H1 (cell line): Measurements from ENCODE around the gene RHOU. TPM values are rescaled to one million over a fixed set of nuclear protein-coding genes. Genes with fewer than 3 reads are reported as not detected.

Experiments
- KDM1A ChIP-seq: fragments of 200-600, 300-600 bp; sonication (generic); IDR thresholded peaks from 2 replicates; pipeline ENCODE4 v1.7.1; 2016; ENCODE audit warnings: mild to moderate bottlenecking, low read length, borderline replicate concordance
- NANOG ChIP-seq: IDR thresholded peaks from 2 replicates; pipeline ENCODE4 v1.6.1; 2011; ENCODE audit warnings: low read length, low read depth, mild to moderate bottlenecking, inconsistent platforms; ENCODE audit not compliant: insufficient read depth, poor library complexity, severe bottlenecking
- polyA plus RNA-seq, 7 experiments: library from polyadenylated mRNA; depleted of rRNA in 3 of 7; stranded (reverse) in 5 of 7; unstranded in 2 of 7; fragments of >200 nt in 5 of 7; fragments of 200-250 nt in 2 of 7; gene quantifications; 1 replicate in 5 of 7; 2 replicates in 1 of 7; 4 replicates in 1 of 7; pipeline versions ENCODE4 v1.2.1 to v1.2.3, GENCODE V29; 2011 to 2013; ENCODE audit warnings: missing spikeins in 2 of 7, mixed read lengths in 2 of 7
- total RNA-seq: library from RNA; stranded (reverse); fragmentation: NEBNext Ultra II Directional; extraction: Animal tissue kit (Norgen Biotek cat#: 25700); gene quantifications from 2 replicates; pipeline ENCODE4 v1.2.1, GENCODE V29; 2021
- TF ChIP-seq, protein P1 (sequence below): fragments of 300-600 bp; sonication (generic); IDR thresholded peaks from 2 replicates; pipeline ENCODE4 v1.7.1; 2012; ENCODE audit warnings: low read length, moderate library complexity, mild to moderate bottlenecking, inconsistent platforms; ENCODE audit not compliant: insufficient replicate concordance
- TF ChIP-seq, protein P2 (sequence below), 3 experiments: IDR thresholded peaks; 1 replicate in 2 of 3; 2 replicates in 1 of 3; pipeline versions ENCODE4 v1.5.1 to v1.6.1; 2011; ENCODE audit warnings: low read length in 3 of 3, mild to moderate bottlenecking in 3 of 3, inconsistent platforms in 2 of 3, low read depth in 1 of 3, moderate library complexity in 1 of 3; ENCODE audit not compliant: insufficient read depth in 1 of 3; ENCODE audit errors: control extremely low read depth in 1 of 3
- TF ChIP-seq, protein P3 (sequence below): IDR thresholded peaks from 2 replicates; pipeline ENCODE4 v1.6.1; 2012; ENCODE audit warnings: low read length, inconsistent platforms

The RHOU gene
- total and polyA plus RNA-seq, 2 of the 8 experiments (the other 6 are each of a cell fraction or from before 2014, with no cell fraction given) = 3.0 to 3.4 TPM

DNA sequence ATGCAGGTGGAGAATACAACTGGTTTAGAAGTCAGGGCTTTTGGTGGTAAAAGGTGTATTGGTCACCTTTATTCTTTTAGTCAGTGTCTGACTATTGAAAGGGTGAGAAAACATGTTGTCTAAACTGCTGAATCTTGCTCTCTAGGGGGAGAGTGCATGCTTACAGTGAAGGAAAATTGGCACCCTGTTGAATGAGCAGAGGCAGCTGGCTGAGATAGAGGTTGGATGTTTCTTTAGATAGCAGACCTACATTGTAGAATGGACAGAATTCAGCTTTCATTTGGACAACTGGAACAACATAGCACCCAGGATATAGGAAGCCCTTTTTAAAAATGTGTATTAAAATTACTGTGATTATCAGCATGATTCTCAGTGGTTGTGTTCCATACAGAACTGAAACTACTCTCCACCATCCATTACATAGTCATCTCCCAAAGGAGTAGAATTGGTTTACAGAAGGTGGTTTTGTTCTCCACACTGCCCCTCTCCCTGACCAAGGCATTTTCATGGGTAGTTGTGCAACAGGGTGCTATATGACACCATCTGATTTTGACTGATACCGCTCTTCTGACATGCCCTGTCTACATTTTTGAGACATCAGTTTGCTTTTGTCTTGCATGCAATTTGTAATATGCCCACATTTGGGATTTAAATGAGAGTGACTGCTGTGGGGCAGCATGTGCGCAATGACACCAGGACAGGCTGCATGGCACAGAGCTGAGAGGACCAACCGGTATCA is 16.2 kb downstream of the RHOU start (continued):
- TF ChIP-seq, protein P1, sequence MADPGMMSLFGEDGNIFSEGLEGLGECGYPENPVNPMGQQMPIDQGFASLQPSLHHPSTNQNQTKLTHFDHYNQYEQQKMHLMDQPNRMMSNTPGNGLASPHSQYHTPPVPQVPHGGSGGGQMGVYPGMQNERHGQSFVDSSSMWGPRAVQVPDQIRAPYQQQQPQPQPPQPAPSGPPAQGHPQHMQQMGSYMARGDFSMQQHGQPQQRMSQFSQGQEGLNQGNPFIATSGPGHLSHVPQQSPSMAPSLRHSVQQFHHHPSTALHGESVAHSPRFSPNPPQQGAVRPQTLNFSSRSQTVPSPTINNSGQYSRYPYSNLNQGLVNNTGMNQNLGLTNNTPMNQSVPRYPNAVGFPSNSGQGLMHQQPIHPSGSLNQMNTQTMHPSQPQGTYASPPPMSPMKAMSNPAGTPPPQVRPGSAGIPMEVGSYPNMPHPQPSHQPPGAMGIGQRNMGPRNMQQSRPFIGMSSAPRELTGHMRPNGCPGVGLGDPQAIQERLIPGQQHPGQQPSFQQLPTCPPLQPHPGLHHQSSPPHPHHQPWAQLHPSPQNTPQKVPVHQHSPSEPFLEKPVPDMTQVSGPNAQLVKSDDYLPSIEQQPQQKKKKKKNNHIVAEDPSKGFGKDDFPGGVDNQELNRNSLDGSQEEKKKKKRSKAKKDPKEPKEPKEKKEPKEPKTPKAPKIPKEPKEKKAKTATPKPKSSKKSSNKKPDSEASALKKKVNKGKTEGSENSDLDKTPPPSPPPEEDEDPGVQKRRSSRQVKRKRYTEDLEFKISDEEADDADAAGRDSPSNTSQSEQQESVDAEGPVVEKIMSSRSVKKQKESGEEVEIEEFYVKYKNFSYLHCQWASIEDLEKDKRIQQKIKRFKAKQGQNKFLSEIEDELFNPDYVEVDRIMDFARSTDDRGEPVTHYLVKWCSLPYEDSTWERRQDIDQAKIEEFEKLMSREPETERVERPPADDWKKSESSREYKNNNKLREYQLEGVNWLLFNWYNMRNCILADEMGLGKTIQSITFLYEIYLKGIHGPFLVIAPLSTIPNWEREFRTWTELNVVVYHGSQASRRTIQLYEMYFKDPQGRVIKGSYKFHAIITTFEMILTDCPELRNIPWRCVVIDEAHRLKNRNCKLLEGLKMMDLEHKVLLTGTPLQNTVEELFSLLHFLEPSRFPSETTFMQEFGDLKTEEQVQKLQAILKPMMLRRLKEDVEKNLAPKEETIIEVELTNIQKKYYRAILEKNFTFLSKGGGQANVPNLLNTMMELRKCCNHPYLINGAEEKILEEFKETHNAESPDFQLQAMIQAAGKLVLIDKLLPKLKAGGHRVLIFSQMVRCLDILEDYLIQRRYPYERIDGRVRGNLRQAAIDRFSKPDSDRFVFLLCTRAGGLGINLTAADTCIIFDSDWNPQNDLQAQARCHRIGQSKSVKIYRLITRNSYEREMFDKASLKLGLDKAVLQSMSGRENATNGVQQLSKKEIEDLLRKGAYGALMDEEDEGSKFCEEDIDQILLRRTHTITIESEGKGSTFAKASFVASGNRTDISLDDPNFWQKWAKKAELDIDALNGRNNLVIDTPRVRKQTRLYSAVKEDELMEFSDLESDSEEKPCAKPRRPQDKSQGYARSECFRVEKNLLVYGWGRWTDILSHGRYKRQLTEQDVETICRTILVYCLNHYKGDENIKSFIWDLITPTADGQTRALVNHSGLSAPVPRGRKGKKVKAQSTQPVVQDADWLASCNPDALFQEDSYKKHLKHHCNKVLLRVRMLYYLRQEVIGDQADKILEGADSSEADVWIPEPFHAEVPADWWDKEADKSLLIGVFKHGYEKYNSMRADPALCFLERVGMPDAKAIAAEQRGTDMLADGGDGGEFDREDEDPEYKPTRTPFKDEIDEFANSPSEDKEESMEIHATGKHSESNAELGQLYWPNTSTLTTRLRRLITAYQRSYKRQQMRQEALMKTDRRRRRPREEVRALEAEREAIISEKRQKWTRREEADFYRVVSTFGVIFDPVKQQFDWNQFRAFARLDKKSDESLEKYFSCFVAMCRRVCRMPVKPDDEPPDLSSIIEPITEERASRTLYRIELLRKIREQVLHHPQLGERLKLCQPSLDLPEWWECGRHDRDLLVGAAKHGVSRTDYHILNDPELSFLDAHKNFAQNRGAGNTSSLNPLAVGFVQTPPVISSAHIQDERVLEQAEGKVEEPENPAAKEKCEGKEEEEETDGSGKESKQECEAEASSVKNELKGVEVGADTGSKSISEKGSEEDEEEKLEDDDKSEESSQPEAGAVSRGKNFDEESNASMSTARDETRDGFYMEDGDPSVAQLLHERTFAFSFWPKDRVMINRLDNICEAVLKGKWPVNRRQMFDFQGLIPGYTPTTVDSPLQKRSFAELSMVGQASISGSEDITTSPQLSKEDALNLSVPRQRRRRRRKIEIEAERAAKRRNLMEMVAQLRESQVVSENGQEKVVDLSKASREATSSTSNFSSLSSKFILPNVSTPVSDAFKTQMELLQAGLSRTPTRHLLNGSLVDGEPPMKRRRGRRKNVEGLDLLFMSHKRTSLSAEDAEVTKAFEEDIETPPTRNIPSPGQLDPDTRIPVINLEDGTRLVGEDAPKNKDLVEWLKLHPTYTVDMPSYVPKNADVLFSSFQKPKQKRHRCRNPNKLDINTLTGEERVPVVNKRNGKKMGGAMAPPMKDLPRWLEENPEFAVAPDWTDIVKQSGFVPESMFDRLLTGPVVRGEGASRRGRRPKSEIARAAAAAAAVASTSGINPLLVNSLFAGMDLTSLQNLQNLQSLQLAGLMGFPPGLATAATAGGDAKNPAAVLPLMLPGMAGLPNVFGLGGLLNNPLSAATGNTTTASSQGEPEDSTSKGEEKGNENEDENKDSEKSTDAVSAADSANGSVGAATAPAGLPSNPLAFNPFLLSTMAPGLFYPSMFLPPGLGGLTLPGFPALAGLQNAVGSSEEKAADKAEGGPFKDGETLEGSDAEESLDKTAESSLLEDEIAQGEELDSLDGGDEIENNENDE = no peak
- TF ChIP-seq KDM1A (no peak), NANOG (no peak)
- TF ChIP-seq, protein P2, sequence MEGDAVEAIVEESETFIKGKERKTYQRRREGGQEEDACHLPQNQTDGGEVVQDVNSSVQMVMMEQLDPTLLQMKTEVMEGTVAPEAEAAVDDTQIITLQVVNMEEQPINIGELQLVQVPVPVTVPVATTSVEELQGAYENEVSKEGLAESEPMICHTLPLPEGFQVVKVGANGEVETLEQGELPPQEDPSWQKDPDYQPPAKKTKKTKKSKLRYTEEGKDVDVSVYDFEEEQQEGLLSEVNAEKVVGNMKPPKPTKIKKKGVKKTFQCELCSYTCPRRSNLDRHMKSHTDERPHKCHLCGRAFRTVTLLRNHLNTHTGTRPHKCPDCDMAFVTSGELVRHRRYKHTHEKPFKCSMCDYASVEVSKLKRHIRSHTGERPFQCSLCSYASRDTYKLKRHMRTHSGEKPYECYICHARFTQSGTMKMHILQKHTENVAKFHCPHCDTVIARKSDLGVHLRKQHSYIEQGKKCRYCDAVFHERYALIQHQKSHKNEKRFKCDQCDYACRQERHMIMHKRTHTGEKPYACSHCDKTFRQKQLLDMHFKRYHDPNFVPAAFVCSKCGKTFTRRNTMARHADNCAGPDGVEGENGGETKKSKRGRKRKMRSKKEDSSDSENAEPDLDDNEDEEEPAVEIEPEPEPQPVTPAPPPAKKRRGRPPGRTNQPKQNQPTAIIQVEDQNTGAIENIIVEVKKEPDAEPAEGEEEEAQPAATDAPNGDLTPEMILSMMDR (IDR thresholded peaks at IDR 0.05; ENCODE audit: control extremely low read depth in 1 of 3, insufficient read depth in 1 of 3, low read depth in 1 of 3, low read length in 3 of 3) = no peak
- TF ChIP-seq, protein P3, sequence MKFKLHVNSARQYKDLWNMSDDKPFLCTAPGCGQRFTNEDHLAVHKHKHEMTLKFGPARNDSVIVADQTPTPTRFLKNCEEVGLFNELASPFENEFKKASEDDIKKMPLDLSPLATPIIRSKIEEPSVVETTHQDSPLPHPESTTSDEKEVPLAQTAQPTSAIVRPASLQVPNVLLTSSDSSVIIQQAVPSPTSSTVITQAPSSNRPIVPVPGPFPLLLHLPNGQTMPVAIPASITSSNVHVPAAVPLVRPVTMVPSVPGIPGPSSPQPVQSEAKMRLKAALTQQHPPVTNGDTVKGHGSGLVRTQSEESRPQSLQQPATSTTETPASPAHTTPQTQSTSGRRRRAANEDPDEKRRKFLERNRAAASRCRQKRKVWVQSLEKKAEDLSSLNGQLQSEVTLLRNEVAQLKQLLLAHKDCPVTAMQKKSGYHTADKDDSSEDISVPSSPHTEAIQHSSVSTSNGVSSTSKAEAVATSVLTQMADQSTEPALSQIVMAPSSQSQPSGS = no peak
